GM12865 (cell line): ENCODE measurements around the gene CDH4.

Source experiments
- DNase-seq: peaks from one replicate; pipeline ENCODE4 v3.0.0; 2010; ENCODE audit warnings: low read depth
- H3K4me3 ChIP-seq: 2 replicates; pipeline ENCODE4 v1.5.1; 2011; ENCODE audit warnings: mild to moderate bottlenecking, low read depth, low read length, control low read depth
- TF ChIP-seq, protein P1 (sequence below): IDR thresholded peaks from 2 replicates; pipeline ENCODE4 v1.5.1; 2011; ENCODE audit warnings: low read length, control low read depth, low read depth, inconsistent platforms; ENCODE audit not compliant: insufficient read depth; ENCODE audit errors: missing control alignments

The CDH4 gene

DNA sequence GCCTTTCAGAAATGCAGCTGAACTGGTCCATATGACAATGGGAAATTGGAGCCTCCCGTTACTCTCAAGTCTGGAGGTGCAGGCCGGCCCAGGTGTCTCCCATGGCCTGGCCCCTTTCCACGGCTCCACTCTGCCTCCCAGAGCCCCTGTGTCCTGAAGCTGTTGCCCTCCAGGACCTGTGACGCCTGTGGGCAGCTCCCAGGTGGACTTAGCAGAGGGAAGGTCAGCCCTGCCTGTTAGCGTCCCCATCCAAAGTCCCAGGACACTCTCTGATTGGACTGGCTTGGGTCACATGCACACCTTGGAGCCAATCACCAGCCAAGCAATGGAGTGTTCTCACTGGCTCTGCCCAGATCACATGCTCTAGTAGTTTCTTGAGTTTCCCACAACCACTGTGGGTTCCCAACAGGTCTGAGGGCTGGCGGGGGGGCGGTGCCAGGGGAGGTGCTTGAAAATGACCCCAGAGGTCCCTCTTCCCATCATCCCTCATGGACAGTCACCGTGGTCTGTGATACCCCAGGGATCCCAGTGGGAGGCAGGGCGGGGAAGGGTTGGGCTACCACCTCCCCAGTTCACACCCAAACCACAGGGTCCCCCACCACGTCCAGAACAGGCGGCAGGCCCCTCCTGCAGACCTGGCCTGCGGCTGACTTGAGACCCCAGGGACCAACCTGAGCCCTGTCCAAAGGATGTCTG, 678.1 kb downstream of the CDH4 start:
- H3K4me3 ChIP-seq = no peak overlapping the region
- TF ChIP-seq, protein P1, sequence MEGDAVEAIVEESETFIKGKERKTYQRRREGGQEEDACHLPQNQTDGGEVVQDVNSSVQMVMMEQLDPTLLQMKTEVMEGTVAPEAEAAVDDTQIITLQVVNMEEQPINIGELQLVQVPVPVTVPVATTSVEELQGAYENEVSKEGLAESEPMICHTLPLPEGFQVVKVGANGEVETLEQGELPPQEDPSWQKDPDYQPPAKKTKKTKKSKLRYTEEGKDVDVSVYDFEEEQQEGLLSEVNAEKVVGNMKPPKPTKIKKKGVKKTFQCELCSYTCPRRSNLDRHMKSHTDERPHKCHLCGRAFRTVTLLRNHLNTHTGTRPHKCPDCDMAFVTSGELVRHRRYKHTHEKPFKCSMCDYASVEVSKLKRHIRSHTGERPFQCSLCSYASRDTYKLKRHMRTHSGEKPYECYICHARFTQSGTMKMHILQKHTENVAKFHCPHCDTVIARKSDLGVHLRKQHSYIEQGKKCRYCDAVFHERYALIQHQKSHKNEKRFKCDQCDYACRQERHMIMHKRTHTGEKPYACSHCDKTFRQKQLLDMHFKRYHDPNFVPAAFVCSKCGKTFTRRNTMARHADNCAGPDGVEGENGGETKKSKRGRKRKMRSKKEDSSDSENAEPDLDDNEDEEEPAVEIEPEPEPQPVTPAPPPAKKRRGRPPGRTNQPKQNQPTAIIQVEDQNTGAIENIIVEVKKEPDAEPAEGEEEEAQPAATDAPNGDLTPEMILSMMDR = no peak
- no peak for DNase-seq

DNA sequence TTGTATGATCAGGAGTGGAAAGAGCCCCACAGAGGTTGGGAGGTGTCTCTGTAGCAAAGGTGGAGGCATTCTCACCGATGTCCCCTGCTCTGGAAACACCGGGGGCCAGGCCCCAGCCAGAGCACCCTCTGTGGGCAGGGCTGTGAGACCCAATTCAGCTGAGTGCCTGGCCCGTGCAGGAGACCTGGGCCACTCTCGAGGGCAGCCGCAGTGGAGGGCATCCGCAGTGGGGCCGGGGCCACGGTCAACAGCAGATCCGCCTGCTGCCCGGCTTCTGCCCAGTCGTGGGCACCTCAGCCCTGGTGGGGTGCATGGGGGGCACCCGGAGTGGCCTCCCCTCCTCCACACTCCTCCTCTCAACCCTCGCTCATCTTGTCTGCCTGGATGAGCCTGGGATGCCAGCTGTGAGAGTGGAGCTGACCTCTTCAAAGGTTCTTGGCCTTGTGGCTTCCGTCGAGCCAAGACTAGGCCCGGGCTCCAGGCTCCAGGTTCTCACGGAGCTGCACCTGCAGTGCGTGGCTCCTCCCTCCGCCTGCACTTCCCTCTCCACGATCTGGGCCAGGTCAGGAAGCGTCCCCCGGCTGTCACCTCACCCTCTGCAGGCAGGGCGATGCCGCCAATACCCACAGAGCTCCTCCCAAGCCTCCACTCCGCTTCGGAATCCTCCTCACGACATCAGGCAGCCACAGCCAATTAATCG, 678.9 kb downstream of the CDH4 start:
- TF ChIP-seq, protein P1 = no peak
- DNase-seq = no peak
- H3K4me3 ChIP-seq = no peak overlapping the region

DNA sequence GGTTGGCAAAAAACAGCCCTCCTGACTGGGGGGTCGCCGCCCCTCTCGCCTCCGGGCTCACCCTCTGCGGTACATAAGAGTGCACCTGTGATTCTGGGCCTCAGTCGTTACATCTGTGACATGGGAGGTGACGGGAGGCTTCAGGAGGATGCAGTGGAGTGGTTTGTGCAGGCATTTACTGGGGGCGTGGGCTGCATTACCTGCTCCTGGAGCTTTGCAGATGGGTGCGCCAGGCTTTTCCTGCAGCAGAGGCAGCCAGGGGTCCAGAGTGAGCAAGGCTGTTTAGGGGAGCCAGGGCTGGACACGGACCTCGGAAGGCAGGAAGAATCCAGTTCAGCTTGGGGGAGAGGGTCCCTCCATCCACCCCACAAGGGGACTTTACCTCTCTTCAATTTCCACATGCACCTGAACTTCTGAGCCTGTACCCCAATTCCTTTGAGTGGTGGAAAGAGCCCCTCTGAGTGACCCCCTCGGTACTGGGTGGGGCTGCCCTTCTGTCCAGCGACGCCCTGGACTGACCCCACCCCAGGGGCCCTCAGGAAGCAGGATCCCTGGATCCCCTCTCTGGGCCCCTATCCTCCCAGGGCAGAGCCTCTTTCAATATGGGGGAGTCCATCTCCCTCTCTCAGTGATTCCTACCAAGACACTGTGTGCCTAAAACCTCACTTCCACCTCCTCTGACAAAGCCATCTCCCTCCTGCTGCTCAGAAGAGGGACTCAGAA, 679.6 kb downstream of the CDH4 start:
- H3K4me3 ChIP-seq = no peak overlapping the region
- DNase-seq = no peak
- TF ChIP-seq, protein P1 = no peak

DNA sequence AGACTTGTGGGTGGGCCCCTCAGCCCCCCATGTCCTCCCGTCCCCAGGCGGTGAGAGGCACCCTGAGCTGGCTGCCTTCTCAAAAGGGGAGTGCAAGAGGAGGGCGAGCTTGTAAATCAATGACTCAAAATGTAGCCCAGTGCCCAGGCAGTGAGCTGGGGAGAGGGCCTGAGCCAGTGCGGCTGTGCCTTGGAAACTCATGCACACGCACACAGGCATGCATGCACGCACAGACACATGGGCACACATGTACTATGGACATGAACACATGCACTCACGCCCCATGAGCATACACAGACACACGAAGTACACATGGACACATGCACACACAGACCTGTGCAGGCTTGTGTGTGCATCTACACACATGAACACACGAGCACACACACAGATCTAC, 680.1 kb downstream of the CDH4 start:
- TF ChIP-seq, protein P1 = no peak
- no peak overlapping the region for H3K4me3 ChIP-seq
- DNase-seq = no peak

DNA sequence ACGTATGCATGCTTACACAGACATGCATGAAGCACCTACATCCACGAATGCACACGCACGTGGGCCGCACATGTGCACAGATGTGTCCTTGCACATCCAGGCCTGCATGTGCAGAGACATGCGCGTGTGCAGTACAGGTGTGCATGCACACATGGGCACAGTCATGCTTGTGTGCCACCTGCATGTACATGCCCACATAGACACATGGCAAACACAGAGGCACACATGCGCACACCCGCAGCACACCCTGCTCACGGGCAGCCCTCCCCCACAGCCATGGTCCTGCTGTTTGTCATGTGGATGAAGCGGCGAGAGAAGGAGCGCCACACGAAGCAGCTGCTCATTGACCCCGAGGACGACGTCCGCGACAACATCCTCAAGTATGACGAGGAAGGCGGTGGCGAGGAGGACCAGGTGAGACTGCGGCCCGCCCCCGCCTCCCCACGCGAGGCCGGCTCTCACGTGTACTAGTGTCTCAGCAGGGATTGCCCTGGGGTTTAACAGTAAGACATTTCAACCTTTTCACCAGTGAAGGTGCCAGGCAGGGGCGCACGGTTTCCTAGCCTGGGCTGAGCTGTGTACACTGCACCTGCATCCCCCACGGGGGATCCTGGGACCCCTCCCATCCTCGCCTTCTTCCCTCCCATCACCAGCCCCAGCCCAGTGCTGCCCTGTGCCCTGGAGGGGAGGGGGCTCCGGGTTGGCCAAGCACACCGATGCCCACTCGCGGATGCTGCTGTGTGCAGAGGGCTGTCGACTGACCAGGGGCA, 680.8 kb downstream of the CDH4 start:
- DNase-seq = no peak
- TF ChIP-seq, protein P1 = no peak

DNA sequence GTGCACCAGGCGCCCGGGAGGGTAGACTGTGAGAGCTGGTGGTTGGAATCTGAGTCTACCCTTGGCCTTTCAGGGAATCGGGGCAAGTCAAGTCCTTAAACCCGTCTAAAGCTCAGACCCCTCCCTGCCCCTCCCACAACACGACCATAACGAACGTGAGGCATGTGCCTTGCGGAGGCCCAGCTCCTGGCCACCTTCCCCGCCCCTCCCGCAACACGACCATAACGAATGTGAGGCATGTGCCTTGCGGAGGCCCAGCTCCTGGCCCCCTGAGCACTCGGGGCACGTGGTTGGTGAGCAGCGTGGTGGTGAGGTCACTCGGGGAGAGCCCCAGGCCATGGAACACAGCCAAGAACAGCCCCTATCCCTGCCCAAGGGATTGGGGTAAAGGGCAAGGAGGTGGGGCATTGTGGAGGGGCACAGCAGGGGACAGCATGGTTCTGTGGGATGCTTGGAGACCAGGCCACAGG, 681.5 kb downstream of the CDH4 start:
- TF ChIP-seq, protein P1 = no peak
- H3K4me3 ChIP-seq = no peak overlapping the region
- DNase-seq = no peak

More for the DNA sequence above, 680.8 kb downstream of the CDH4 start:
- no peak overlapping the region for H3K4me3 ChIP-seq
